ENCODE measurements around the gene ZNF555. TPM values are rescaled to one million over a fixed set of nuclear protein-coding genes. Genes with fewer than 3 reads are reported as not detected.

The ZNF555 gene
- total RNA-seq, 1 donor, result 6.2 TPM

- Histone ChIP-seq H4K20me1 (ENCODE audit: insufficient read depth, low read length) (no peaks in the 10 kb centered on the region), H3K4me2 (ENCODE audit: insufficient read depth, low read length) (no peak overlapping the region), H3K4me1 (ENCODE audit: insufficient read depth, low read length) (no peaks in the 10 kb centered on the region), H3K9me3 (ENCODE audit: low read depth, low read length) (peaks cover 7% of the 10 kb centered on the region), H3K27me3 (ENCODE audit: insufficient read depth, low read length) (no peaks in the 10 kb centered on the region), H3K27ac (ENCODE audit: low read depth, low read length) (no peak overlapping the region), H3K4me3 (ENCODE audit: insufficient read depth, low read length) (no peak overlapping the region), H3K79me2 (ENCODE audit: insufficient read depth, low read length) (no peaks in the 10 kb centered on the region), H2AFZ (ENCODE audit: low read length) (no peak overlapping the region), H3K36me3 (ENCODE audit: insufficient read depth, low read length) (peaks cover 8% of the 10 kb centered on the region)
- no peak for TF ChIP-seq CTCF (IDR thresholded peaks at IDR 0.05; ENCODE audit: extremely low read depth, low read depth, low read length)
- DNase-seq (ENCODE audit: insufficient read length, low spot score, missing footprints), result no peak
Measured at GRCh38 chr19:2827840-2828489, 13.3 kb upstream of the ZNF555 start.

- no peak for TF ChIP-seq CTCF (IDR thresholded peaks at IDR 0.05; ENCODE audit: extremely low read depth, low read depth, low read length)
- Histone ChIP-seq H3K4me2 (ENCODE audit: insufficient read depth, low read length) (no peak overlapping the region), H2AFZ (ENCODE audit: low read length) (no peak overlapping the region), H3K79me2 (ENCODE audit: insufficient read depth, low read length) (no peaks in the 10 kb centered on the region), H3K4me1 (ENCODE audit: insufficient read depth, low read length) (no peaks in the 10 kb centered on the region), H3K27ac (ENCODE audit: low read depth, low read length) (no peak overlapping the region), H3K36me3 (ENCODE audit: insufficient read depth, low read length) (peaks cover 9% of the 10 kb centered on the region), H3K27me3 (ENCODE audit: insufficient read depth, low read length) (no peaks in the 10 kb centered on the region), H4K20me1 (ENCODE audit: insufficient read depth, low read length) (no peaks in the 10 kb centered on the region), H3K9me3 (ENCODE audit: low read depth, low read length) (peaks cover 25% of the 10 kb centered on the region), H3K4me3 (ENCODE audit: insufficient read depth, low read length) (no peak overlapping the region)
- no peak for DNase-seq (ENCODE audit: insufficient read length, low spot score, missing footprints)
Measured at GRCh38 chr19:2834294-2834871, 6.9 kb upstream of the ZNF555 start.

- no peak for DNase-seq (ENCODE audit: insufficient read length, low spot score, missing footprints)
- H2AFZ ChIP-seq (ENCODE audit: low read length), result no peak overlapping the region
- TF ChIP-seq CTCF (IDR thresholded peaks at IDR 0.05; ENCODE audit: extremely low read depth, low read depth, low read length), result no peak
- H3K36me3 ChIP-seq (ENCODE audit: insufficient read depth, low read length), result peaks cover 9% of the 10 kb centered on the region
- H3K79me2 ChIP-seq (ENCODE audit: insufficient read depth, low read length), result peaks cover 8% of the 10 kb centered on the region
- H3K4me3 ChIP-seq (ENCODE audit: insufficient read depth, low read length), result no peak overlapping the region
- H3K27me3 ChIP-seq (ENCODE audit: insufficient read depth, low read length), result no peaks in the 10 kb centered on the region
- no peaks in the 10 kb centered on the region for H4K20me1 ChIP-seq (ENCODE audit: insufficient read depth, low read length)
- H3K4me1 ChIP-seq (ENCODE audit: insufficient read depth, low read length), result peaks cover 5% of the 10 kb centered on the region
- peaks cover 22% of the 10 kb centered on the region for H3K9me3 ChIP-seq (ENCODE audit: low read depth, low read length)
- no peak overlapping the region for H3K27ac ChIP-seq (ENCODE audit: low read depth, low read length)
- H3K4me2 ChIP-seq (ENCODE audit: insufficient read depth, low read length), result no peak overlapping the region
Measured at GRCh38 chr19:2837430-2837829, 3.8 kb upstream of the ZNF555 start.

GRCh38 chr19:2841855-2842574 is 740 bp downstream of the ZNF555 start:
- peaks cover 44% of the 10 kb centered on the region for H3K79me2 ChIP-seq (ENCODE audit: insufficient read depth, low read length)
- no peak overlapping the region for H3K27ac ChIP-seq (ENCODE audit: low read depth, low read length)
- H3K36me3 ChIP-seq (ENCODE audit: insufficient read depth, low read length), result peaks cover 4% of the 10 kb centered on the region
- no peaks in the 10 kb centered on the region for H3K27me3 ChIP-seq (ENCODE audit: insufficient read depth, low read length)
- H3K4me1 ChIP-seq (ENCODE audit: insufficient read depth, low read length), result peaks cover 7% of the 10 kb centered on the region
- peak overlapping the region; percentile 91 for H3K4me2 ChIP-seq (ENCODE audit: insufficient read depth, low read length)
- DNase-seq (ENCODE audit: insufficient read length, low spot score, missing footprints), result peak; percentile 75
- peak overlapping the region; percentile 92 for H3K4me3 ChIP-seq (ENCODE audit: insufficient read depth, low read length)
- peaks cover 4% of the 10 kb centered on the region for H4K20me1 ChIP-seq (ENCODE audit: insufficient read depth, low read length)
- no peaks in the 10 kb centered on the region for H3K9me3 ChIP-seq (ENCODE audit: low read depth, low read length)
- peak overlapping the region; percentile 20 for H2AFZ ChIP-seq (ENCODE audit: low read length)
- no peak for TF ChIP-seq CTCF (IDR thresholded peaks at IDR 0.05; ENCODE audit: extremely low read depth, low read depth, low read length)

Data from osteoblast (primary cell).